ENCODE measurements around the gene SPEM2. TPM values are rescaled to one million over a fixed set of nuclear protein-coding genes. Genes with fewer than 3 reads are reported as not detected.

Gene SPEM2
- polyA plus RNA-seq, 2 of the 4 experiments (the other 2 are of a cell fraction): not detected

DNA sequence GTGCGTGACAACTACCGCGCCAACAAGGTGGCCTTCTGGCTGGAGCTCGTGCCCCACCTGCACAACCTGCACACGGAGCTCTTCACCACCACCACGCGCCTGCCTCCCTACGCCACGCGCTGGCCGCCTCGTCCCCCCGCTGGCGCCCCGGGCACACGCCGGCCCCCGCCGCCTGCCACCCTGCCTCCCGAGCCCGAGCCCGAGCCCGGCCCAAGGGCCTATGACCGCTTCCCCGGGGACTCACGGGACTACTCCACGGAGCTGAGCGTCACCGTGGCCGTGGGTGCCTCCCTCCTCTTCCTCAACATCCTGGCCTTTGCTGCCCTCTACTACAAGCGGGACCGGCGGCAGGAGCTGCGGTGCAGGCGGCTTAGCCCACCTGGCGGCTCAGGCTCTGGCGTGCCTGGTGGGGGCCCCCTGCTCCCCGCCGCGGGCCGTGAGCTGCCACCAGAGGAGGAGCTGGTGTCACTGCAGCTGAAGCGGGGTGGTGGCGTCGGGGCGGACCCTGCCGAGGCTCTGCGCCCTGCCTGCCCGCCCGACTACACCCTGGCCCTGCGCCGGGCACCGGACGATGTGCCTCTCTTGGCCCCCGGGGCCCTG is 8.3 kb upstream of the SPEM2 start (continued):
- TF ChIP-seq, protein P1, sequence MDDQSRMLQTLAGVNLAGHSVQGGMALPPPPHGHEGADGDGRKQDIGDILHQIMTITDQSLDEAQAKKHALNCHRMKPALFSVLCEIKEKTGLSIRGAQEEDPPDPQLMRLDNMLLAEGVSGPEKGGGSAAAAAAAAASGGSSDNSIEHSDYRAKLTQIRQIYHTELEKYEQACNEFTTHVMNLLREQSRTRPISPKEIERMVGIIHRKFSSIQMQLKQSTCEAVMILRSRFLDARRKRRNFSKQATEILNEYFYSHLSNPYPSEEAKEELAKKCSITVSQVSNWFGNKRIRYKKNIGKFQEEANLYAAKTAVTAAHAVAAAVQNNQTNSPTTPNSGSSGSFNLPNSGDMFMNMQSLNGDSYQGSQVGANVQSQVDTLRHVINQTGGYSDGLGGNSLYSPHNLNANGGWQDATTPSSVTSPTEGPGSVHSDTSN (IDR thresholded peaks at IDR 0.05): no peak
- TF ChIP-seq HOXB5 (CRISPR knock-in tag; IDR thresholded peaks at IDR 0.05) (no peak), ZC3H11A (IDR thresholded peaks at IDR 0.05) (no peak), CHD2 (IDR thresholded peaks at IDR 0.05; ENCODE audit: low read length, partially characterized antibody) (no peak)

DNA sequence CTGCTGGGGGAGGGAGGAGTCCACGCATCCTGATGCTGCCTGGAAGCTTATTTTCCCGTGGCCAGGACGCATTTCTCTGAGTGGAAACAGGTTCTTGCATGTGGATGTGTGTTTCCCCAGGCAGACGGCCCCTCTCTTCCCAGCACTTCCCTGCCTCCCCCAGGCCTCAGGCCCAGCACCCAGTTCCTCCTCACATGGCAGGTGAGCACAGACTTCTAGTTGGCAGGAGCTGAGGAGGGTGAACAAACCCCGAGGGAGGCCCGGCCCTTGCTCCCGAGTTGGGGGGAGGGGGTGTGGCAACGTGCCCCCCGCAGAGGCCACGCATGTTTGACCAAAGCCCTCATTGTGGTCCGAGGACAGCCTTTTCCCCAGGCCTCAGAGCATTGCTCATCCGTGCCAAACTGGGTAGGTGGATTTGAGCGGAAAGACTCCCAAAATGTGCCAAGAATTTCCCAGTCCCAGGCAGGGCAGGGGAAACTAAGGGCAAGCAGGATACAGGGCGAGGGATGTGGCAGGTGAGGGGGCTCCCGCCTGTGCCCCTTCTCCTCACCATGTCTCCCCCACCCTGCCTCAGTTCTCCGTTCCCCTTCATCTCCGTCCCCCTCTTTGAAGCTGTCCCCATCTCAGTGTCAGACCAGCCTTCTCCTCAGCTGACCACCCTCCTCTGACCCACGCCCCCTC is 6.8 kb upstream of the SPEM2 start:
- FAIRE-seq: no peak
- ChIA-PET CTCF (interaction anchor here (1.2 to 3.3 kb wide), 4 partner anchors 13 to 63 kb away, joined by 3 to 18 read pairs (median 6); partner anchors contain the start of gene TMEM95), POLR2A (no interaction called here)
- H3K4me1 ChIP-seq: 0 out of 3 replicates have a peak, but pooled peaks cover under 1% of the 10 kb centered on the region
- no peak overlapping the region for H3K4me2 ChIP-seq
- no peak overlapping the region for H3K4me3 ChIP-seq
- no peaks in the 10 kb centered on the region for H3K9me3 ChIP-seq
- H3K27ac ChIP-seq: no peak overlapping the region
- no peak for DNase-seq (ENCODE audit: low read depth in 1 of 2, low spot score in 1 of 2)
- ATAC-seq: no peak
- 76% methylated on average over 18 of the region's 18 CpGs for WGBS (ENCODE audit: missing lambda C conversion rate)
- no peak for TF ChIP-seq KDM5A (IDR thresholded peaks at IDR 0.05)
- no peak for TF ChIP-seq RCOR1 (IDR thresholded peaks at IDR 0.05; ENCODE audit: low read depth, low read length)
- no peak for TF ChIP-seq KDM1A (IDR thresholded peaks at IDR 0.05; ENCODE audit: low read depth)
- no peak for TF ChIP-seq MAZ (IDR thresholded peaks at IDR 0.05; ENCODE audit: borderline replicate concordance, low read depth, low read length)
- TF ChIP-seq HDAC2 (IDR thresholded peaks at IDR 0.05): no peak
- TF ChIP-seq, protein P2, sequence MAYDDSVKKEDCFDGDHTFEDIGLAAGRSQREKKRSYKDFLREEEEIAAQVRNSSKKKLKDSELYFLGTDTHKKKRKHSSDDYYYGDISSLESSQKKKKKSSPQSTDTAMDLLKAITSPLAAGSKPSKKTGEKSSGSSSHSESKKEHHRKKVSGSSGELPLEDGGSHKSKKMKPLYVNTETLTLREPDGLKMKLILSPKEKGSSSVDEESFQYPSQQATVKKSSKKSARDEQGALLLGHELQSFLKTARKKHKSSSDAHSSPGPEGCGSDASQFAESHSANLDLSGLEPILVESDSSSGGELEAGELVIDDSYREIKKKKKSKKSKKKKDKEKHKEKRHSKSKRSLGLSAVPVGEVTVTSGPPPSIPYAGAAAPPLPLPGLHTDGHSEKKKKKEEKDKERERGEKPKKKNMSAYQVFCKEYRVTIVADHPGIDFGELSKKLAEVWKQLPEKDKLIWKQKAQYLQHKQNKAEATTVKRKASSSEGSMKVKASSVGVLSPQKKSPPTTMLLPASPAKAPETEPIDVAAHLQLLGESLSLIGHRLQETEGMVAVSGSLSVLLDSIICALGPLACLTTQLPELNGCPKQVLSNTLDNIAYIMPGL (CRISPR knock-in tag; IDR thresholded peaks at IDR 0.05; ENCODE audit: borderline replicate concordance): no peak

DNA sequence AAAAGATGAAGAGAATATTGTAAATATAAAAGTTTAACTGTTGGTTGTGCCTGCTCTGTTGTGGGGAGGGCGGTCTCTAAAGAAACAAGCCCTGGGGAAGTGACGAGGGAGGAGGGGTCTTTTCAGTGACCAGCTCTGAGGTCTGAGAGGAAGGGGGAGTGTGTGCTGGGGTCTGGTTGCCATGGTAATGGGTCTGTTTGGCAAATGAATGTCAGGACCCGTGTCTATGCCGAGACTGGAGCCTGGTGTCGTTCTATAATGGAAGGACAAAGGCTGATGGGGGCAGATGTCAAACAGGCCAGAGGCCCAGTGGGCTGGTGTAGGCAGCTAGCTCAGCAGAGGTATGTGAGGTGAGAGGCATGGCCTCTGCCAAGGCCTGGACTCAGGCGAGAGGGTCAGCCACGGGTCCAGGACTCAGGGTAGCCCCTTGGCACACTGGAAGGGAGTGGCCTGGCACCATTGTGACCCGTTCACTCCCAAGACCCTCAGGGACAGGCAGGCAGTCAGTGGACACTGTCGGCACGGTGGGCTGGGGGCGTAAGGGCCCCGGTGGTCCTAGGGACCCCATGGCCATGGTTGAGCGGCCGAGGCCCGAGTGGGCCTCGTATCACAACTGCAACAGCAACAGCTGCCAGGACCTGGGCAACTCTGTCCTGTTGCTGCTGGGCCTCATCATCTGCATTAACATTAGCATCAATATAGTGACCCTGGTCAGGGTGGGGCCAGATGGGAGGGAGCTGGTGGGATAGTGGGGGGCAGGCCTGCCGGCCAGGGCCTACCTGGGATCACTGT is 5.4 kb upstream of the SPEM2 start, which contains the start of gene SPEM1:
Gene SPEM1 (plus strand): TSS at position 506 of the 792 bp plus-strand sequence. CDS start 61 bp downstream, at position 567.
- no peak within 1 kb of the TSS for H3K4me3 ChIP-seq
- WGBS (ENCODE audit: missing lambda C conversion rate): 70% methylated on average over 15 of the region's 17 CpGs
- H3K4me2 ChIP-seq: no peak within 1 kb of the TSS
- ChIA-PET POLR2A (interaction anchor here (0.6 to 1.4 kb wide), 3 partner anchors 10 to 64 kb away, joined by 3 read pairs; partner anchors contain the start of genes FGF11 and POLR2A), CTCF (interaction anchor here (1.2 to 3.3 kb wide), 10 partner anchors 9 to 141 kb away, joined by 3 to 18 read pairs (median 6); partner anchors contain the start of genes SENP3 and TMEM95)
- ATAC-seq: 0 out of 6 replicates have a peak, but pooled peaks of 1 of the 2 experiments have one; percentile 9
- TF ChIP-seq HOXB5 (CRISPR knock-in tag; IDR thresholded peaks at IDR 0.05): no peak
- TF ChIP-seq ESRRA (IDR thresholded peaks at IDR 0.05; ENCODE audit: borderline replicate concordance, low read length): no peak
- no peak for TF ChIP-seq SREBF2 (IDR thresholded peaks at IDR 0.05)
- TF ChIP-seq ZFP36 (IDR thresholded peaks at IDR 0.05; ENCODE audit: borderline replicate concordance, partially characterized antibody): no peak
- TF ChIP-seq, protein P1 (IDR thresholded peaks at IDR 0.05): no peak
- no peak for TF ChIP-seq RNF2 (IDR thresholded peaks at IDR 0.05; ENCODE audit: borderline replicate concordance, low read depth)
- no peak for TF ChIP-seq MAZ (IDR thresholded peaks at IDR 0.05; ENCODE audit: borderline replicate concordance, low read depth, low read length)
- TF ChIP-seq, protein P3, sequence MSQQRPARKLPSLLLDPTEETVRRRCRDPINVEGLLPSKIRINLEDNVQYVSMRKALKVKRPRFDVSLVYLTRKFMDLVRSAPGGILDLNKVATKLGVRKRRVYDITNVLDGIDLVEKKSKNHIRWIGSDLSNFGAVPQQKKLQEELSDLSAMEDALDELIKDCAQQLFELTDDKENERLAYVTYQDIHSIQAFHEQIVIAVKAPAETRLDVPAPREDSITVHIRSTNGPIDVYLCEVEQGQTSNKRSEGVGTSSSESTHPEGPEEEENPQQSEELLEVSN (IDR thresholded peaks at IDR 0.05; ENCODE audit: borderline replicate concordance, low read depth): no peak
- no peak for TF ChIP-seq CBX2 (IDR thresholded peaks at IDR 0.05; ENCODE audit: borderline replicate concordance, low read depth)
- no peak for TF ChIP-seq SMC3 (IDR thresholded peaks at IDR 0.05)
- no peak for TF ChIP-seq PHF8 (IDR thresholded peaks at IDR 0.05; ENCODE audit: borderline replicate concordance, low read depth)
- TF ChIP-seq, protein P4, sequence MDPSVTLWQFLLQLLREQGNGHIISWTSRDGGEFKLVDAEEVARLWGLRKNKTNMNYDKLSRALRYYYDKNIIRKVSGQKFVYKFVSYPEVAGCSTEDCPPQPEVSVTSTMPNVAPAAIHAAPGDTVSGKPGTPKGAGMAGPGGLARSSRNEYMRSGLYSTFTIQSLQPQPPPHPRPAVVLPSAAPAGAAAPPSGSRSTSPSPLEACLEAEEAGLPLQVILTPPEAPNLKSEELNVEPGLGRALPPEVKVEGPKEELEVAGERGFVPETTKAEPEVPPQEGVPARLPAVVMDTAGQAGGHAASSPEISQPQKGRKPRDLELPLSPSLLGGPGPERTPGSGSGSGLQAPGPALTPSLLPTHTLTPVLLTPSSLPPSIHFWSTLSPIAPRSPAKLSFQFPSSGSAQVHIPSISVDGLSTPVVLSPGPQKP (IDR thresholded peaks at IDR 0.05; ENCODE audit: low read depth, low read length): no peak
- no peaks in the 10 kb centered on the region for H3K4me1 ChIP-seq
- no peak for FAIRE-seq
- no peak for DNase-seq (ENCODE audit: low read depth in 1 of 2, low spot score in 1 of 2)
- H3K9me3 ChIP-seq: no peaks in the 10 kb centered on the region
- H3K27ac ChIP-seq: no peak within 1 kb of the TSS
